CD4-positive, alpha-beta T cell treated with Interleukin-12 subunit alpha and Interleukin-12 subunit beta, for 1 hour (primary cell): ENCODE measurements around the gene NDUFS2.

Source experiments
- DNase-seq: peaks from one replicate; pipeline ENCODE4 v3.0.0-alpha.2; 2020

NDUFS2 gene

DNA sequence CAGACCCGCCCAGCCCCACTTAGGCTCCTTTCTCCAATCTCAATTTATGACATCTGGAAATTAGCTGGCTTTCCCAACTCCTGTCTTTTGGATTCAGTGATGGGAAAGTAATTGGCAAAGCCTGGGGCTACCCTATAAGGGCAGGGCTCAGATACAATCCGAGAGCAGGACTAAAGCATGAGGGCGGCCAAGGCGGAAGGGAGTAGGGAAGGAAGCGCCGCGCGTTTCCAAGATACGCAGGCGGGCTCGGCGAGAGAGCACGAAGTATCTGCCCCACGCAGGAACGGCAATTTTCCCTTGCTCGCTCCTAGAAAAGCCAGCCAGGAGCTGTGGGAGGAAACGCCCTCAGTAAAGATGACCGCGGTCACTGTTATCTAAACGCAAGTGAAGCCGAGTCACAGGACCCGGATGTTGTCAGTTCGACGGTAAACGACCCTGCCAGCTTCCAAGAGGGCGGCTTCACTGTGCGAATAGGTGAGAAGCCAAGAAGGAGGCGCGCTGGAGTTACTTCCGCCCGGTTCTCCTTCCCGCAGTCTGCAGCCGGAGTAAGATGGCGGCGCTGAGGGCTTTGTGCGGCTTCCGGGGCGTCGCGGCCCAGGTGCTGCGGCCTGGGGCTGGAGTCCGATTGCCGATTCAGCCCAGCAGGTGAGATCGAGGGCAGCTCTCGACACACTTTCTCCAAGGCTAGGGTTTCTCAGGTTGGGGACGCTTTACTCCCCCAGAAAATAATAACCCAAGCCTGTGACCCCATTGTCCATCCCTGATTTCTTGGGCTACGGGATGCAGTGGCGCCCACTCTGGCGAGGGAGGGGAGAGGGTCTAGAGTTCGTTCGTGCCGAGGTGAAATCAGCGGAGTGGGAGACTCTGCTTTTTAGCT is at the start of gene NDUFS2:
TSS of gene NDUFS2 (plus strand) at position 532 of the 877 bp plus-strand sequence. CDS start at position 551, 19 bp downstream.
- peak; percentile 97 for DNase-seq

DNA sequence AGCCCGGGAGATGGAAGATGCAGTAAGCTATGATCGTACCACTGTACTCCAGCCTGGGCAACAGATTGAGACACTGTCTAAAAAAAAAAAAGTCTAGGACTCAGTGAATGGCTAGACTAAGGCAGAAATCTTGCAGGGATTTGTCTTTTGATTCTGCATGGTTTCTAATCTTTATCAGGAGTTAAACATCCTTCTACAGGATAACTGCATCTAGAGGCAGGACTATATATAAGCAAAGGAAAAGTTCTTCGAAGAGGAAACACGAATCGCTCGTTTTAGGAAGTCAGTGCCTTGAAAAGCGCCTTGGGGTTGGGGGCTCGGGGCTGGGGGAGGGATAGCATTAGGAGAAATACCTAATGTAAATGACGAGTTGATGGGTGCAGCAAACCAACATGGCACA is 49.0 kb upstream of the NDUFS2 start:
- no peak for DNase-seq

DNA sequence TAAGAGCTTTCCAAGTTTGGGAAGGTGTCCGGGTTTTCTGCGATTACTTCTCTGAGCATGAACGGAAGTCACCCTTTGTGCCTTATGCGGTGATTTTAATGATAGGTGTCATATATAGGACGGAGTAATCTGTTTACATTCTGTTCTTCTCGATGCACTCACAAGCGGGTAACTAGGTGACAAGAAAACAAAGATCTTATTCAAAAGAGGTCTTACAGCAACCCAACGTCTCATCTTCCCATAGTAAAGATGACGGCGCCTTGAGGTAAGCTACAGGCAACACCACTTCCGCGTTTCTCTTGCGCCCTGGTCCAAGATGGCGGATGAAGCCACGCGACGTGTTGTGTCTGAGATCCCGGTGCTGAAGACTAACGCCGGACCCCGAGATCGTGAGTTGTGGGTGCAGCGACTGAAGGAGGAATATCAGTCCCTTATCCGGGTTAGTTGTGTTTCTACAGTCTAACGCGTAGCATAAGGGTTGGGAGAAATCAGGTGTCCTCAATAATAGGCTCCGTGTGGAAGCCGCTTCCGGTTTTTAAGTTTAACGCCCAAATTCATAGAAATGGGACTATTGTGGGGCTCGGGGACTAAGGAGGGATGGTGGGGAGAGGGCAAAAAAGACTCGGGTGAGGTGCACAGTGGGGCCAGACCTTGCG is 48.4 kb upstream of the NDUFS2 start, which contains the start of gene UFC1:
TSS of gene UFC1 (plus strand) at position 297 of the 656 bp plus-strand sequence. CDS start at position 317, 20 bp downstream.
- peak; percentile 91 for DNase-seq

DNA sequence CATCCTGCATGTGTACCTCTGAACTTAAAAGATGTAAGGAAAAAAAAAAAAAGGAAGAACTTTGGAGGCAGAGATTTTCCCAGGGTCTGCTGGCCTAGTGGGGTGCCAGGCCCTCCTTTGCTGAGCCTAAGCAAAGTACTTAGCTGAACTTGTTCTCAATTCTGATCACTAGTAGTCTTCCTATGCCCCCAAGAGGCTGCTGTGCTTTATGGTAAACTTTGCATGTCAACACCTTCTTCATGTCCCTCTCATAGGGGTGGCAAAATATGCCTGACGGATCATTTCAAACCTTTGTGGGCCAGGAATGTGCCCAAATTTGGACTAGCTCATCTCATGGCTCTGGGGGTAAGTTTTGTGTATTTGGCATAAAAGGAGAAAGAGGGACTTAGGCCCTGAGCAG is 44.3 kb upstream of the NDUFS2 start:
- no peak for DNase-seq

DNA sequence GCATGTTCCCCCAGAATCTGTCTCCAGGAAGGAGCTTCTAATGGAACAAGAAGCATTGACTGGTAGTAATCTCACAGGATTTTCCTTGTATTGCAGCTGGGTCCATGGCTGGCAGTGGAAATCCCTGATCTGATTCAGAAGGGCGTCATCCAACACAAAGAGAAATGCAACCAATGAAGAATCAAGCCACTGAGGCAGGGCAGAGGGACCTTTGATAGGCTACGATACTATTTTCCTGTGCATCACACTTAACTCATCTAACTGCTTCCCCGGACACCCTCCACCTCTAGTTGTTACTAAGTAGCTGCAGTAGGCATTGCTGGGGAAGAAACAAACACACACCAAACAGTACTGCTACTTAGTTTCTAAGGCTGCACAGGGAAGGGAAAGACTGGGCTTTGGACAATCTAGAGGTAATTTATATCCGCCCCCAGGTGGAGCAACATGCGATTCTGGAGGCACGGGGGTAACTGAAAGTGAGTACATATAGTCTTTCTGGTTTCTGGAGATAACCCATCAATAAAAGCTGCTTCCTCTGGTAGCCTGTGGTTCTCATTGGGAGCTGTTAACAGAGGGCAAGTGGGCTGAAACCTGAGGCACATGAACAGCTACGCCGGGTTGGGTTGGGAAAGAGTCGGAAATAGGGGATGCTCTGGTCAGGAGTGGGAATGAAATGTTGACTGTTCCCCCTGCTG is 43.7 kb upstream of the NDUFS2 start:
- DNase-seq, result no peak

DNA sequence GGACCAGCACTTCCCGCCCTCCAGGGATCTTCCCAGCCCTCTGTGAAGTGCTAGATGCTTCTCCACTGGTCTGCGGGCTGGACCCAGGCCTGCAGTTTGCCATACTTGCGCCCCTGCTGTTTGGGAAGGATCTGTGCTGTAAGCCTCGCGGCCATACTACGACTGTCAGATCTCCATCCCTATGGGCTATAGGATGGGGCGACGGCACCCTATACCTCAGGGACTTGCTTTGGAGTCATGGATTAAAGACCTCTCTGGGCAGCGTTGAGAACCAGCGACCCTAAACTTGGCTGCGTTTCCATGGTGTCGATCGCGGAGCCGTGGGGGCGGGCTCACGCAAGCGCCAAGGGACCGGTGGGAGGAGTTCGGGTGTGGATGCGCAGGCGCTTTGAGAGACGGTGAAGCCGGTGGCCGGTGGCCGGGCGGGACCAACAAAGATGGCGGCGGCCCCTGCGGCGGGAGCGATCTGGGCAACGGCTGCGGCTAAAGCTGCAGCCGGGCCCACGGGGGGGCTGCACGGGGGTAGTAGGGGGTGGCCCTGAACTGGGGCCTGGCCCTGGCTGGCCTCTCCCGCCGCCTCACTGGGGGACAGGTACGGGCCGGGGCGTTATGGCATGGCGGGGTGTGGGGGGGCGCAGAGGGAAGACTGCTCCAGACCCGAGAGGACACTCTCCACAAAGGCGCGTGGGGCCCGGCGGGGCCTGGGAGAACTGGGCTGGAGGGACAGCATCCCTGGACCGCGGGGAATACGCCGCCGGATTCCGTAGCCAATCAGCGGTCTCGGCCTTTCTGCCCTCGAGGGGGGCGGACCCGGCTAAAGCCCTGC is 42.9 kb upstream of the NDUFS2 start, which contains the start of gene USP21:
TSS of gene USP21 (plus strand) at position 414 of the 826 bp plus-strand sequence. CDS start 1,141 bp downstream, outside the sequence.
- peak; percentile 94 for DNase-seq

DNA sequence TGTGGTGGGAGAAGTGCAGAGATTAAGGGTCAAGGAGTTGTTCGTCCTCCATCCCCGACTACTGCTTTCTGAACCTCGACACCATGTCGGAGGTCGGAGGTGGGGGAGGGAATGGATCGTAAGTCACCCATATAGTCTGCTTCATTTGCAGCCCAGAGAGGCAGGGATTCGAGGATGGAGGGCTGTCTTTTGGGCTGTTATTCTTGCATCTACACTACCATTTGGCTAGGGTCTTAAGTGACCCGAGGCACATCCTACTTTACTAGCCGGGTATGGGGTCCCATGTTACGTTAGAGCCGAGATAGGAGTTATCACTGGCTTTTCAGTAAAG is 42.3 kb upstream of the NDUFS2 start:
- no peak for DNase-seq

DNA sequence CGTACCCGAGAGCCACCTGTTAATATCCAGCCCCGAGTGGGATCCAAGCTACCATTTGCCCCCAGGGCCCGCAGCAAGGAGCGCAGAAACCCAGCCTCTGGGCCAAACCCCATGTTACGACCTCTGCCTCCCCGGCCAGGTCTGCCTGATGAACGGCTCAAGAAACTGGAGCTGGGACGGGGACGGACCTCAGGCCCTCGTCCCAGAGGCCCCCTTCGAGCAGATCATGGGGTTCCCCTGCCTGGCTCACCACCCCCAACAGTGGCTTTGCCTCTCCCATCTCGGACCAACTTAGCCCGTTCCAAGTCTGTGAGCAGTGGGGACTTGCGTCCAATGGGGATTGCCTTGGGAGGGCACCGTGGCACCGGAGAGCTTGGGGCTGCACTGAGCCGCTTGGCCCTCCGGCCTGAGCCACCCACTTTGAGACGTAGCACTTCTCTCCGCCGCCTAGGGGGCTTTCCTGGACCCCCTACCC is 41.5 kb upstream of the NDUFS2 start:
- no peak for DNase-seq

DNA sequence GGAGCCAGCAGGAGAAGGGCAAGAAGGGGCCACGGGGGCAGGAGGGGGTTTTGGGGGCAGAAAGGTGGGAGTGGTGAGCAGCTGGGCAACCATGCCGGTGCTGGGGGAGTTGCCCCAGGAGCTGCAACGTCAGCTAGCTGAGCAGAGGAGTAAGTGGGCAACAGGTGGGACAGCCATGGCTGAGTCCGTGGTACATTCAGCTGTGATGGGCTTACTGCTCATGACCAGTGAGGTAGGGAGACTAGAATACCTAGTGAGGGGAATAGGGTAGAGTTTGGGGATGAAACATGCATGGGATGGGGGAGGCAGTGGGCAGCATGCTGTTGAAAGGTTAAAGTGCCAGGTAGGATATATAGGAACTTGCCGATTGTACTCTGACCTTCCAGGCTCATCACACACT is 40.5 kb upstream of the NDUFS2 start:
- no peak for DNase-seq

DNA sequence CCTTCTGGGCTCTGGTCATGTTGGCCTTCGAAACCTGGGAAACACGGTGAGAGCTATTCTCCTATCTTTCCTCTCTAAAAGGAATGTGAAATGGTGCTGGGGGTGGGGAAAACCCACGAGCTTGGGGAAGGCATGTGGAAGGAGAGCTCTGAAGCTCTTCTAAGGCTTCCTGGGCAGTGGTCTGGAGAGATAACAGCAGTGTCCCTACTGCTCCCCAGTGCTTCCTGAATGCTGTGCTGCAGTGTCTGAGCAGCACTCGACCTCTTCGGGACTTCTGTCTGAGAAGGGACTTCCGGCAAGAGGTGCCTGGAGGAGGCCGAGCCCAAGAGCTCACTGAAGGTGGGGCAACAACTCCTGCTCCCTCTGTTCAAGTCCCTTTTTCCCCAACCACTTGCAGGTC is 40.1 kb upstream of the NDUFS2 start:
- DNase-seq, result no peak

DNA sequence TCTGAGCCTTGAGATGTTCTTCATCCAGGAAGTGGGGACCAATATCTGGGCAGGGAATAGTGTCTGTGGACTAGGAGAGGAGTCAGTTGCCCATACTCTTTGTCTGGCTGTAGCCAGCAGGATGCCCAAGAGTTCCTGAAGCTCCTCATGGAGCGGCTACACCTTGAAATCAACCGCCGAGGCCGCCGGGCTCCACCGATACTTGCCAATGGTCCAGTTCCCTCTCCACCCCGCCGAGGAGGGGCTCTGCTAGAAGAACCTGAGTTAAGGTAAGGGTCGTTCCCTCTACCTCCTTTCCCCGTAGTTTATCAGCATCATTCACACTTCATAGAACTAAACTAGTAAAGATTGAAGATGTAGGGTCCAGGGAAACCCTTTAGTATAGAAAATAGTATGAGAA is 39.4 kb upstream of the NDUFS2 start:
- no peak for DNase-seq

DNA sequence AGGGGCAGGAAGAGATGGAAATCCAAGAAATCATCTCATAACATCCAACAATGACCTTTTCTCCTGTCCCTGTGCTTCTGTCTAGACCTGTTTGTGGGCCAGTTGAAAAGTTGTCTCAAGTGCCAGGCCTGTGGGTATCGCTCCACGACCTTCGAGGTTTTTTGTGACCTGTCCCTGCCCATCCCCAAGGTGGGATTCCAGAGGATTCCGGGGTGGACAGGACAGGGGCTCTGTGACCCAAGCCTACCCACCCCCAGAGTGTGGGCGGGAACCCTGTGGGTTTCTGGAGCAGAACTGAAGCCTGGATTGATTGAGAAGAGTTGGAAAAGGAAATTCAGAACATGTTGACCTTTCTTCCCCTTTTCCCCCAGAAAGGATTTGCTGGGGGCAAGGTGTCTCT is 38.4 kb upstream of the NDUFS2 start:
- no peak for DNase-seq

DNA sequence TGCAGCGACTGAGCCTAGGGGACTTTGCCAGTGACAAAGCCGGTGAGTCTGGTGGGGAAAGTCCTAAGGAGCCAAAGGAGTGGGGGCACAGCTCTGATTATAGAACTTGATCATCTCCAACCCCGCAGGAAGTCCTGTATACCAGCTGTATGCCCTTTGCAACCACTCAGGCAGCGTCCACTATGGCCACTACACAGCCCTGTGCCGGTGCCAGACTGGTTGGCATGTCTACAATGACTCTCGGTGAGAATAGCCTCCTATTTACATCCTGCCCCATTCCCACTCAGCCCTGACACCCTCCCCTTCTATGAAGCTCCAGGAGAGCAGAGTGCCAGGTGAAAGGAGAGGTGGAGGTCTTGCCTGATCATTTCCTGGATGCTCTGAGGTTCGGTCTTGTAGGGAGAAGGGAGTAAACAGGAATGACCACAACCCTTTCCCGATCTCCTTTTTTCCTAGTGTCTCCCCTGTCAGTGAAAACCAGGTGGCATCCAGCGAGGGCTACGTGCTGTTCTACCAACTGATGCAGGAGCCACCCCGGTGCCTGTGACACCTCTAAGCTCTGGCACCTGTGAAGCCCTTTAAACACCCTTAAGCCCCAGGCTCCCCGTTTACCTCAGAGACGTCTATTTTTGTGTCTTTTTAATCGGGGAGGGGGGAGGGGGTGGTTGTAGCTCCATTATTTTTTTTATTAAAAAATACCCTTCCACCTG is 37.1 kb upstream of the NDUFS2 start:
- DNase-seq, result no peak

DNA sequence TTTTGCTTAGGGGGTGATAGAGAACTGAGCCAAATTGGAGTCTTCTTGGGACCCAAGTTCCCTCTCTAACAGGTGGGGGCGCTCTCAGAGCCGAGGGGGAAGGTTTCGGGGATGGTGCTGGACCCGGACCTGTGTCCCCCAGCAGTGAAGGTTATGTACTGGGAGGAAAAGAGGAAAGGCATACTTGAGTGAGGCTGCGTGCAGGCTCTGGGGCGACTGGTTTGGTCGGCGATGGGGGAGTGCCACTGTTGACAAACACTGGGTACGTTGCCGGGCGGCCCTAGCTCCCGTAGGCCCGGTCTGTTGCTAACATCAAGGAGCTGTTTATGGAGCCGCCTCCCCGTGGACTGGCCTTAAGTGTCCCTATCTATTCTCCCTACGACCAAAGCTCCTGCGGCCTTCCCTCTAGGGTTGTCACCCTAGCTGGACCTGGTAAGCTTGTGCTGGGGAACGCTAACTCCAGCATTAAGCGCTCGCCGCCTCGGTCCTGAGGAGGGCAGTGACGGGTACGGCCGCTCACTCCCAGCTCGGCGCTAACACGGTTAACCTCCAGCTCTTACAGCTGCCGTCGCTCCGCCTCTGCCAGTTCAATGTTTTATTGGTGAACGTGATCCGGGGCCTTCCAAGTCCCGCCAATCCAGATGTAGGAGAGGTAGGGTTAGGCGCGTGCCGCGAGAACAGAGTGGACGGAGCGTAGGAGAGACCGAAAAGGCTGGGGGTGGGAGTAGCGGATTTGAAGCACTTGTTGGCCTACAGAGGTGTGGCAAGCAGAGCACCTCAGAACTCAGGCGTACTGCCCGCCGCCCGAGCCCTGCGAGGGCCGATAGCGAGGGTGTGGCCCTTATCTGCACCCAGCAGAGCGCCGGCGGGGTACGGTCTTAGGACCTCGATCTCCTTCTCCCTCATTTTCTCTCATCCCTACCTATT is 36.2 kb upstream of the NDUFS2 start, which contains the start of gene PPOX:
TSS of gene PPOX (plus strand) at position 685 of the 927 bp plus-strand sequence. CDS start 422 bp downstream, outside the sequence.
- DNase-seq, result peak; percentile 95

DNA sequence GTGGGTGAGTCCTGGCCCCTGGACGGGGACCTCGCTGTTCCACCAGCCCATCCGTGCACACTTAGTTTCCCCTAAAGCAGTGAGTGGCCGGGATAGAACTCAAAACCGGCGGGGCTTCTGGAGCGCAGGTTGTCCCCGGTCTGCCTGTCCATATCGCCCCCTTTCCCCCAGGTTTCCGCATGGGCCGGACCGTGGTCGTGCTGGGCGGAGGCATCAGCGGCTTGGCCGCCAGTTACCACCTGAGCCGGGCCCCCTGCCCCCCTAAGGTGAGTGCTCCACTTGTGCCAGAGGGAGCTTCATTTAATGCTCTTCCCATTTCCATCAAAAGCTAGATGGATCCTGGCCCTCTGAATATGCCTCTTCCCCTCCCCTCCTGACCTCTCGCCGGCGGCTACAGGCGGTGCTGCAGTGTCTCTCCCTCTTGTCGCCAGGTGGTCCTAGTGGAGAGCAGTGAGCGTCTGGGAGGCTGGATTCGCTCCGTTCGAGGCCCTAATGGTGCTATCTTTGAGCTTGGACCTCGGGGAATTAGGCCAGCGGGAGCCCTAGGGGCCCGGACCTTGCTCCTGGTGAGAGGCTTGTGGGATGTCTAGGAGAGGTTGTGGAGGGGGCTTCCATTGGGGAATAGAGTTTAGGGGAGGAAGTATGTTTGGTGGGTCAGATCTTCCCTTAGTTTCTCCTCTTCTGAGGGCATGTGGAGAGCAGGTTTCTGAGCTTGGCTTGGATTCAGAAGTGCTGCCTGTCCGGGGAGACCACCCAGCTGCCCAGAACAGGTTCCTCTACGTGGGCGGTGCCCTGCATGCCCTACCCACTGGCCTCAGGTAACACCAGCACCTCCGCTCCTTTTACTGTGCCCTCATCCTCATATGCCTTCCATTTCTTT is 35.3 kb upstream of the NDUFS2 start:
- DNase-seq, result no peak

DNA sequence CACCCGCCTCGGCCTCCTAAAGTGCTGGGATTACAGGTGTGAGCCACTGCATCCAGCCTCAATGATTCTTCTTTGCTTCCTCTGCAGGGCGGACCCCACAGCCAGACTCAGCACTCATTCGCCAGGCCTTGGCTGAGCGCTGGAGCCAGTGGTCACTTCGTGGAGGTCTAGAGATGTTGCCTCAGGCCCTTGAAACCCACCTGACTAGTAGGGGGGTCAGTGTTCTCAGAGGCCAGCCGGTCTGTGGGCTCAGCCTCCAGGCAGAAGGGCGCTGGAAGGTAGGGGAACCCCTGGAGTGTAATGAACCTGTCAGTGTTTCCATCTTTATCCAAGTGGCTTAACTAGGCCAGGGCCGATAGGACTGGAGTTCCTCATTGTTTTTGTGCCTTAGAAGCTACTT is 33.3 kb upstream of the NDUFS2 start:
- no peak for DNase-seq

DNA sequence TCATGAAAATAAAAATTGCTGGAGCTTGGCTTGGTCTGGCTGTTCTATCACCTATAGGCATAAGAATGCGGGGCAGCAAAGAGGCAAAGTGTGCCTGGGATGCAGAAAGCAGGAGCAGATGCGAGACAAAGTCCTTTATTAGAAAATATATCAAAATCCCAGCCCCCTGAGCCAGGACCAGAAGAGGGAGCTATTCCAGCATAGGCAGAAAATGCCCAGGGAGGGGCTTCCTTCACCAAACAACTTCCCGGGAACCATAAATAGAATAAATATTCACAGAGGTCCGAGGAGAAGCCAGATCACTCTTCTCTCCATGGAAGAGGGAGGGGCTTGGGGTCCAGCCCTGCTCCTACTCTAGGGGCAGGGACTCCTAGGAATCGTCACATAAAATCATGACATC is 31.0 kb upstream of the NDUFS2 start:
- no peak for DNase-seq

DNA sequence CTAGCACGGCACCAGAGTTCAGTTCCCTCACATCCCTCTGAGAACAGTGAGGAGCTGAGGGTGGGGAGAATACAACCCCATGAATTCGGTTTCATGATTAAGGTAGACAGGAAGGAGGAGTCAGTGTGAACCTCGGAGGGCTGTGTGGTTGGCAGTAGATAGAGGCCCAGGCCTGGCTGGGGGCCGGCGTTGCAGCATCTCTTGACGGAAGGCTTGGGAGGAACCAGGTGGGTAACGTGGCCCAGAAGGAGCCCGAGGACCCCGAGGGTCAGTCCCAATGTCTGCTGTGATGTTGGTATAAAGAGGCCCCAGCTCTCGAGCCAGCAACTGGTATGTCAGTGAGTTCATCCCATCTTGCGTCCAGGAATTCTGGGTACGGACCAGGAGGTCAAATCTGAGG is 30.5 kb upstream of the NDUFS2 start:
- no peak for DNase-seq

DNA sequence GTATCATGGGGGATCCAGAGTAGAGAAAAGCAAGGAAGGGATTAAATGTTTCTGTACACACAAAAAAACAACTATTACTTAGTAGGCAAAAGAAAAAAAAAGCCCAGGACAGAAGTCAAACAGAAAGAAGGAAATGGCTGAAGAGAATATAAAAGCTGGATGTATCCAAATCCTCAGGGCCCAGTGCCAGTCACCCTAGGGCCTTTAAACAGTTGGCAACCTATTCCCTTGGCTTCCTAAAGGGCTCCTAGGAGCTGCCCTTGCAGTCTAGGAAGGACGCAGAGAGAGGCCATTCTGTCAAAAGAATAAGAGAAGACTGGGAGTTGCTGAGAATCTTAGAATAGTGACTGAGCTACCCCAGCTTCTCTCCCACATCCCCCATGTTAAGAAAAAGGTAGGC is 29.8 kb upstream of the NDUFS2 start:
- no peak for DNase-seq
